DOHH2 (cell line): ENCODE data around the gene PRAME.

Source experiments
- EZH2phosphoT487 ChIP-seq: fragments of 200-600 bp; sonication (generic); IDR thresholded peaks from 2 replicates; pipeline ENCODE4 v1.6.1; 2017; ENCODE audit warnings: borderline replicate concordance, mild to moderate bottlenecking, antibody characterized with exemption, low read length, moderate library complexity, mixed read lengths
- TF ChIP-seq, protein P1 (sequence below): fragments of 200-600 bp; sonication (generic); IDR thresholded peaks from one replicate; pipeline ENCODE4 v1.5.1; 2014; ENCODE audit warnings: antibody characterized with exemption, mild to moderate bottlenecking, low read depth, low read length; ENCODE audit not compliant: poor library complexity, severe bottlenecking

DNA sequence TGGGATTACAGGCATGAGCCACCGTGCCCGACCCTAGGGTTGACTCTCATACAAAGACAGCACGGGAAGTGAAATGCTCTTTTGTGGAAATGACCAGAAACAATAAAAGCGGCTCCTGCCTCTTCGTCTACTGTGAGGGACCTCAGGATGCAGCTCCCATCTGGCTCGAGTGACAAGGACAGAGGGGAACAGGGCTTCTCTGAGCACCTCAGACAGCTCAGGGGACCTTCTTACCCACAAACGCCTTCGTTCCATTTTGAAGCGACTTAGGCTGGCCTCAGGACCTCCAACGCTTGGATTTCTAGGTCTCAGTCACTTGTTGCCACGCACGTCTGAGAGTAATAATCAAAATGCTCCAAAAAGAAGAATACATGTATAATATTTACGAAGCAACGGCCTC is 2.5 kb downstream of the PRAME start:
- TF ChIP-seq, protein P1, sequence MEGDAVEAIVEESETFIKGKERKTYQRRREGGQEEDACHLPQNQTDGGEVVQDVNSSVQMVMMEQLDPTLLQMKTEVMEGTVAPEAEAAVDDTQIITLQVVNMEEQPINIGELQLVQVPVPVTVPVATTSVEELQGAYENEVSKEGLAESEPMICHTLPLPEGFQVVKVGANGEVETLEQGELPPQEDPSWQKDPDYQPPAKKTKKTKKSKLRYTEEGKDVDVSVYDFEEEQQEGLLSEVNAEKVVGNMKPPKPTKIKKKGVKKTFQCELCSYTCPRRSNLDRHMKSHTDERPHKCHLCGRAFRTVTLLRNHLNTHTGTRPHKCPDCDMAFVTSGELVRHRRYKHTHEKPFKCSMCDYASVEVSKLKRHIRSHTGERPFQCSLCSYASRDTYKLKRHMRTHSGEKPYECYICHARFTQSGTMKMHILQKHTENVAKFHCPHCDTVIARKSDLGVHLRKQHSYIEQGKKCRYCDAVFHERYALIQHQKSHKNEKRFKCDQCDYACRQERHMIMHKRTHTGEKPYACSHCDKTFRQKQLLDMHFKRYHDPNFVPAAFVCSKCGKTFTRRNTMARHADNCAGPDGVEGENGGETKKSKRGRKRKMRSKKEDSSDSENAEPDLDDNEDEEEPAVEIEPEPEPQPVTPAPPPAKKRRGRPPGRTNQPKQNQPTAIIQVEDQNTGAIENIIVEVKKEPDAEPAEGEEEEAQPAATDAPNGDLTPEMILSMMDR, result no peak
- TF ChIP-seq EZH2phosphoT487, result no peak
